LoVo (cell line): ENCODE data around the gene GYS1.

Experiments used
- DNase-seq: peaks from one replicate; pipeline ENCODE4 v3.0.0-alpha.2; 2016; ENCODE audit warnings: low spot score

GYS1 gene

DNA sequence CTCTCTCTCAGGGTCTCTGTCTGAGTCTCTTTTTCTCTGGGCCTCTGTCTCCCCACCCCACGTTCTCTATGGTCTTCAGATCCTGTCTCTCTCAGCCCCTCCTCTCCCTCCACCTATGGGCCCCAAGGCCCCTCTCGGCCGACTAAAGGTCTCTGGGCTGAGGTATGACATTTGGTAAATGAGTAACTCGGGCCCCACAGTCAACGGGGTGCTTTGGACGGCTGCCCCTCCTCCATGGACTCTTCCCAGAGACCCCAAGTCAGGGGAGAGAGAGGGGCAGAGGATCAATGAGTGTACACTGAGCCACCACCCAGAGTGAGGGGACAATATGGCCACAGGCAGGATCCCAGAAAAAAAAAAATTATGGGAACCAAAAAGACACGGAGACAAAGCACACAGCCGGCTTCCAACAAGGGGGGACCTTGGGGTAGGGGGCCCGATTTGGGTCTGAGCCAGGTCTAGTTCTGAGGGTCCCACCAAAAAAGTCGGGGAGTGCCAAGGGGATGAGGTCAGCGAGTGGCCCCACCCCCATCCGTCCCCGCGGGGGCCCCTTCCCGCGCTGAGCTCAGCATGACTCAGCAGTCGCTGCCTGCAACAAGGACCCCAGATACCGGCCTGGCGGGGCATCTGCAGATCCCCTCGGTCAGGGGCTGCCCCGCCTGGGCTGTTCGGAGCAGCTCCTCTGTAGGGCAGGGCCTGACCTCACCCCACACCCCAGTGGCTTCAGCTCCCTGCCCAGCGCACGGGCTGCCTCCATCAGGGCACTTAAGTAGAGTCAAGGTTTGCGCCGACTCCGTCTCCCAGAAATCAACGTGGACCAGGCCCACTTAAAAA, 29.5 kb downstream of the GYS1 start:
- DNase-seq = peak; percentile 51

DNA sequence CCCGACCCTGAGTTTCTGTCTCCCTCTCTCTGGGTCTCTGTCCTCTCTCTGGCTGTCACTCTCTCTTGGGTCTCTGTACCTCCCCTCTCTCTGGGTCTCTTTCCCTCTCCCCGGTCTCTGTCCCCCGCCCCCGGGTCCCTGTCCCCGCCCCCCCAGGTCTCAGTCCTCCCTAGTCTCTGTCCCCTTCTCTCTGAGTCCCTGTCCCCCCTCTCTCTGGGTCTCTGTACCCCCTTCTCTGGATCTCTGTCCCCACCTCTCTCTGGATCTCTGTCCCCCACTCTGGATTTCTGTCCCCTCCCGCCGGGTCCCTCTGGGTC, 30.3 kb downstream of the GYS1 start:
- no peak for DNase-seq

GRCh38 chr19:48962029-48962848, 30.9 kb downstream of the GYS1 start:
- peak; percentile 68 for DNase-seq

GRCh38 chr19:48961673-48962028, 31.5 kb downstream of the GYS1 start:
- DNase-seq = no peak

- DNase-seq = no peak
Measured at GRCh38 chr19:48961051-48961649, 32.0 kb downstream of the GYS1 start.

- no peak for DNase-seq
Measured at GRCh38 chr19:48959341-48960239, 33.5 kb downstream of the GYS1 start.

DNA sequence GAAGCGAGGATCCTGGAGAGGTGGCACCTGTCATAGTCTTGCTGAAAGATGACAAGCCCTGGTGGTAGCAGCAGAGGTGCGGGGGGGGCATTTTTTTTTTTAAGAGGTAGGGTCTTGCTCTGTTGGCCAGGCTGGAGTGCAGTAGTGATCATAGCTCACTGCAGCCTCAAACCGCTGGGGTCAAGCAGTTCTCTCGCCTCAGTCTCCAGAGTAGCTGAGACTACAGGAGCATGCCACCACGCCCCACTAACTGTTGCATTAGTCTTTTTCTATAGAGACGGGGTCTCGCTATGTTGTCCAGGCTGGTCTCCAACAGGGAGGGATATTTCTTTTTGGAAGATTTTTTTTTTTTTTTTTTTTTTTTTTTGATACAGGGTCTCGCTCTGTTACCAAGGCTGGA, 35.1 kb downstream of the GYS1 start:
- DNase-seq = no peak

DNA sequence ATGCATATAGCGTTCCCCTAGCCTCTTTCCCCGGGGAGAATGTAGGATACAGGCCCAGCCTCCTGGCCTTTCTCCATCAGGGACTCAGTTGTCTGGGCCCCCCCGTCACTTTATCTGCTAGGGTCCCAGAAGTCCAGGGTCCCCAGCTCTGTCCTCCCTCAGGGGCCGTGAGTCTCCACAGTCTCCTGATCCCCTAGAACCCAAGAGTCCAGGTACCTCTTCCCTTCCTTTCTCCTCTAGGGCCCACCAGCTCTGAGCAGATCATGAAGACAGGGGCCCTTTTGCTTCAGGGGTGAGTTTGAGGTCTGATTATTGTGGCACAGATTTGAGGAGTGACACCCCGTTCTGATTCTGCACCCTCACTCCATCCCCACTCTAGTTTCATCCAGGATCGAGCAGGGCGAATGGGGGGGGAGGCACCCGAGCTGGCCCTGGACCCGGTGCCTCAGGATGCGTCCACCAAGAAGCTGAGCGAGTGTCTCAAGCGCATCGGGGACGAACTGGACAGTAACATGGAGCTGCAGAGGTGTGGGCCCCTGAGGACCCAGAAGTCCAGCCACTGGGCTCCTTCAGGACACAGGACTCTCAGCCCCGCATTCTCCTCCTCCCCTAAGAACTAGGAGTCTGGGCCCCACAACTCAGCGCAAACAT, 37.7 kb downstream of the GYS1 start:
- DNase-seq = no peak

DNA sequence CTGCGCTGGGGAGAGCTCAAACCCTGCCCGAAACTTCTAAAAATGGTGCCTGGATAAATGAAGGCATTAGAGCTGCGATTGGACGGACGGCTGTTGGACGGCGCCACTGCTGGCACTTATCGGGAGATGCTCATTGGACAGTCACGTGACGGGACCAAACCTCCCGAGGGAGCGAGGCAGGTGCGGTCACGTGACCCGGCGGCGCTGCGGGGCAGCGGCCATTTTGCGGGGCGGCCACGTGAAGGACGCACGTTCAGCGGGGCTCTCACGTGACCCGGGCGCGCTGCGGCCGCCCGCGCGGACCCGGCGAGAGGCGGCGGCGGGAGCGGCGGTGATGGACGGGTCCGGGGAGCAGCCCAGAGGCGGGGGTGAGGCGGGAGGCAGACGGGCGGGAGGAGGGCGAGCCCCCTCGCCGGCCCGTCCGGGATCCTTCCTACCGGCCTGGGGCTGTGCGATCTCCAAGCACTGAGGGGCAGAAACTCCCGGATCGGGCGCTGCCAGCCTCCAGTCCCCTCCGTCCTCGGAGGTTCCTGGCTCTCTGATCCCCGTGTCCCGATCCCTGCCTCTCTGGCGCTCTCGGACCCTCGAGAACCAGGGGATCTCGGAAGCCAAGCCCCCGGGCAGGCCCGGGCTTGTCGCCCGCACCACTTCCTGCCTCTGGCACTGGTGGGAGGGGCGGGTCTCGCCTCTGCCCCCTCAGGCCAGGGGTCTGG, 38.4 kb downstream of the GYS1 start, which contains the start of gene BAX:
Gene BAX, plus strand, starts transcription at position 281 of the 713 bp plus-strand sequence. Its CDS starts 54 bp downstream, at position 335.
- peak; percentile 95 for DNase-seq

DNA sequence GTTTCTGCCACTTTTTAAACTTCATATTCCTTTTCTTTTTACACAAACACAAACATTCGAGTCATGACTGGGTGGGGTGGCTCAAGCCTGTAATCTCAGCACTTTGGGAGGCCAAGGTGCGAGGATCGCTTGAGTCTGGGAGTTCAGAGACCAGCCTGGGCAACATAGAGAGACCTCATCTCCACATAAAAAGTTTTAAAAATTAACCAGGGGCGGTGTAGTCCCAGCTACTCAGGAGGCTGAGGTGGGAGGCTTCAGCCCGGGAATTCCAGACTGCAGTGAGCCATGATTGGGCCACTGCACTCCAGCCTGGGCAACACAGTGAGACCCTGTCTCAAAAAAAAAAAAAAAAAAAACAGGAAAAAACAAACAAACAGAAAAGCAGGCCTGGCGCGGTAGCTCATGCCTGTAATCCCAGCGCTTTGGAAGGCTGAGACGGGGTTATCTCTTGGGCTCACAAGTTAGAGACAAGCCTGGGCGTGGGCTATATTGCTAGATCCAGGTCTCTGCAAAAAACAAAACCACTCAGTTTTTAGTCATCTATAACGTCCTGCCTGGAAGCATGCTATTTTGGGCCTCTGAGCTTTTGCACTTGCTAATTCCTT, 39.0 kb downstream of the GYS1 start:
- no peak for DNase-seq

DNA sequence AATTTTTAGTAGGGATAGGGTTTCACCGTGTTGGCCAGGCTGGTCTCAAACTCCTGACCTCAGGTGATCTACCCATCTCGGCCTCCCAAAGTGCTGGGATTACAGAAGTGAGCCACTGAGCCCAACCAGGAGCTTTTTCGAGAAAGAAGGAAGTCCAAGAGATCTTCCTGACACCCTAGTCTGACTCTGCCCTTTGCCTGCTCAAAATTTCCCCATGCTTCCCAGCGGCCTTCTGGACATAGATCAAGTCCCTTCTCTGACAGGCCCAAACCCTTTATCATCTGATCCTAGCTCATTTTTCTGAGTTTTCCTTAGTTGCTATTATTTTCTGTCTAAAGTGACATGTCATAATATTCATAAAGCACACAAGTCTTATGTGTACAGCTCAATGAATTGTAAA, 40.0 kb downstream of the GYS1 start:
- DNase-seq = no peak

- no peak for DNase-seq
Measured at GRCh38 chr19:48950830-48951519, 42.1 kb downstream of the GYS1 start.

- DNase-seq = no peak
Measured at GRCh38 chr19:48950159-48950558, 43.0 kb downstream of the GYS1 start.

DNA sequence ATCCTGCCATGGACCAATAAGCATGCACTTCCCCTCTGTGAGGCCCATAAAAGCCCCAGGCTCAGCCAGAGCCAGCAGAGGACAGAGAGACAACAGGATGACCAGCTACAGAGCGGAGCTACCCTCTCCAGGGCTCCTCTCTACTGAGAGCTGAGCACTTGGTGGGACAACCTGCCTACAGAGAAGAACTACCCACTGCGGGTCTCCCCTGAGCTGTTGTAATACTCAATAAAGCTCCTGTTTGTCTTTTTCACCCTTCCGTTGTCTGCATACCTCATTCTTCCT, 45.9 kb downstream of the GYS1 start:
- DNase-seq = no peak

- DNase-seq = no peak
Measured at GRCh38 chr19:48946463-48947257, 46.4 kb downstream of the GYS1 start.

DNA sequence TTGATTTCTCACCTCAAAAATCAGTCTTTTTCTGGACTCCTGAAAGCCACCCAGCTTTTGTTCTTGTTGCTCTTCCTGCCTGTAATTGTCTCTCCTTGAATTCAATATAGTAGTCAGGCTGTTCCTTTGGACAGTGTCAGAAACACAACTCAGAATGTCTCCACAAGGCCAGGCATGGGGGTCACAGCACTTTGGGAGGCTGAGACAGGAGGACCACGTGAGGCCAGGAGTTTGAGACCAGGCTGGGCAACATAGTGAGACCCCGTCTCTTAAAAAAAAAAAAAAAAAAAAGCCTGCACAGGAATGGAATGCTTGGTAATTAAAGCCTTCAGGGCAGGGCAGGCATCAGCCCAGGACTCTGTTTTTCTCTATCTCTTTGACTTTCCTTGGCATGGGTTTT, 47.3 kb downstream of the GYS1 start:
- DNase-seq = no peak

DNA sequence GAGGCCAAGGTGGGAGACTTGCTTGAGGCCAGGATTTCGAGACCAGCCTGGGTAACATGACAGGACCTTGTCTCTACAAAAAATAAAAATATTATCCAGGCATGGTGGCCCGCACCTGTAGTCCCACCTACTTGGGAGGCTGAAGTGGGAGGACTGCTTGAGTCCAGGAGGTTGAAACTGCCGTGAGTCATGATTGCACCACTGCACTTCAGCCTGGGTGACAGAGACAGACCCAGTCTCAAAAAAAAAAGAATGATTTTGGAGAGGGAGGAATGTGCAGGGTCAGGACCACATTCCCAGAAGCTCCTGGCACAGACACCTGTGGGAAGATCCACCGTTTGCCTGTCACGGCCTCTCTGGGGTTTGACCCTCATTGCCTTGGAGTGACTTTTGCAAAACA, 47.7 kb downstream of the GYS1 start:
- no peak for DNase-seq

- DNase-seq = no peak
Measured at GRCh38 chr19:48943081-48943480, 50.0 kb downstream of the GYS1 start.

DNA sequence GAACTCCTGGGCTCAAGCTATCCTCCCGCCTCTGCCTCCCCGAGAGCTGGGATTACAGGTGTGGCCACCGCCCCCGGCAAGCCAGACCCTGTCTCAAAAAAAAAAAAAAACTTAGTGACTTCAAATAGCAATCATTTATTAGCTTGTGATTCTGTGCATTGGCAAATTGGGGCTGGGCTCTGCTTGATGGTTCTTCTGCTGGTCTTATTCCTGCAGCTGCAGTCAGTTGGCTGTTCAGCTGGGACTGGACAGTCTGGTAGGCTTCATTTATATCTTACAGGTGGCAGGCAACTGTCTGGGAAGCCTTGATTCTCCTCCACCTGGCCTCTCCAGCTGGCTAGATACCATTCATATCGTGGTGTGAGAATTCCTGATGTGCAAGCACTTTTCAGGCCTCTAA, 52.2 kb downstream of the GYS1 start:
- DNase-seq = no peak
